Thyroid gland (tissue), 4 donors: ENCODE data around the gene EFCAB12.

Experiments
- CTCF ChIP-seq, 6 experiments: fragments of 200-600 bp in 3 of 6; fragments of 450-650 bp in 3 of 6; sonication (generic) in 3 of 6; IDR thresholded peaks; one replicate each; pipeline ENCODE4 v1.5.1; 2016 to 2019; ENCODE audit warnings: antibody characterized with exemption in 6 of 6, mild to moderate bottlenecking in 2 of 6, inconsistent platforms in 1 of 6, moderate library complexity in 1 of 6
- POLR2A ChIP-seq, 2 donors: fragments of 450-650 bp; IDR thresholded peaks; one replicate each; pipeline ENCODE4 v1.6.1; 2017; ENCODE audit warnings: antibody characterized with exemption in 2 of 2, mild to moderate bottlenecking in 2 of 2, moderate library complexity in 1 of 2

- TF ChIP-seq CTCF (IDR thresholded peaks at IDR 0.05) = no peak
- no peak for TF ChIP-seq POLR2A (IDR thresholded peaks at IDR 0.05)
Observed at GRCh38 chr3:129367821-129368220, 60.6 kb downstream of the EFCAB12 start.
